CD4-positive, alpha-beta T cell treated with Interleukin-21 for 1 hour (primary cell): ENCODE results near the gene FBN1.

Source experiments
- DNase-seq: peaks from one replicate; pipeline ENCODE4 v3.0.0-alpha.2; 2020

The FBN1 gene

GRCh38 chr15:48419896-48420295, 225.6 kb downstream of the FBN1 start:
- no peak for DNase-seq

GRCh38 chr15:48418343-48418742, 227.2 kb downstream of the FBN1 start:
- DNase-seq: no peak

- DNase-seq: no peak
Measured at GRCh38 chr15:48416301-48416700, 229.2 kb downstream of the FBN1 start.

- no peak for DNase-seq
Measured at GRCh38 chr15:48415036-48415886, 230.2 kb downstream of the FBN1 start.

GRCh38 chr15:48414015-48414414, 231.5 kb downstream of the FBN1 start:
- DNase-seq: no peak

GRCh38 chr15:48413304-48413703, 232.2 kb downstream of the FBN1 start:
- no peak for DNase-seq

- DNase-seq: no peak
Measured at GRCh38 chr15:48411971-48412591, 233.4 kb downstream of the FBN1 start.

GRCh38 chr15:48409623-48410022, 235.9 kb downstream of the FBN1 start:
- DNase-seq: no peak

GRCh38 chr15:48408327-48408726, 237.2 kb downstream of the FBN1 start:
- DNase-seq: no peak

- DNase-seq: no peak
Measured at GRCh38 chr15:48407646-48408045, 237.9 kb downstream of the FBN1 start.

- no peak for DNase-seq
Measured at GRCh38 chr15:48406911-48407310, 238.6 kb downstream of the FBN1 start.

- no peak for DNase-seq
Measured at GRCh38 chr15:48406266-48406891, 239.1 kb downstream of the FBN1 start.

- no peak for DNase-seq
Measured at GRCh38 chr15:48402427-48403177, 242.9 kb downstream of the FBN1 start.

- DNase-seq: no peak
Measured at GRCh38 chr15:48400086-48400485, 245.4 kb downstream of the FBN1 start.

GRCh38 chr15:48397841-48398240, 247.7 kb downstream of the FBN1 start:
- no peak for DNase-seq

- no peak for DNase-seq
Measured at GRCh38 chr15:48396020-48396419, 249.5 kb downstream of the FBN1 start.

GRCh38 chr15:48395521-48396011, 249.9 kb downstream of the FBN1 start:
- DNase-seq: no peak

- DNase-seq: no peak
Measured at GRCh38 chr15:48394970-48395369, 250.5 kb downstream of the FBN1 start.

- no peak for DNase-seq
Measured at GRCh38 chr15:48393645-48394506, 251.6 kb downstream of the FBN1 start.

- DNase-seq: no peak
Measured at GRCh38 chr15:48392356-48392755, 253.2 kb downstream of the FBN1 start.

GRCh38 chr15:48391950-48392349, 253.6 kb downstream of the FBN1 start:
- no peak for DNase-seq

GRCh38 chr15:48389691-48390143, 255.8 kb downstream of the FBN1 start:
- no peak for DNase-seq
